ENCODE results near the gene CDK14.

The CDK14 gene

DNA sequence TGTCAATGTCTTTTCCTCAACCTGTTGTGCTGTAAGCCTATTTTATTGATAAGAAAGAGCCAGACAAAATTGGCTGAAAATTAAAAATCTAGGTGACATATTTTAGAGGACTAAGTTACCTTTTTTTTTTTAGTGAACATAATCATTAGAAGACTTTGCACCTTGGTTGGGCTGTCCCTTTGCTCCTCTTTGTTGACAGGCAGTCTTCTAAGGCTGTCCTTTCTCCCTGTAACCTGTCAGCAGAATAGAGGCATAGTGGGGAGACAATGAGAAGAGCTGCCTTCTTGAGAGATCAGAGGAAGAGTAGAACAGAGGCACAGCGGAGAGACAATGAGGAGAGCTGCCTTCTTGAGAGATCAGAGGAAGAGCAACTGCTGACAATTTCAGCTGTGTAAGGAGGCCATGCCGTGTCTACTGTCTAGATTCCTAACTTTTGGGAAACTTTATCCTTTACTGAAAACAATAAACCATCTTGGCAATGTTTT, 429.8 kb downstream of the CDK14 start:
- no peak for TF ChIP-seq CTCF (IDR thresholded peaks at IDR 0.05; ENCODE audit: insufficient read depth, low read depth, low read length, missing control alignments)
- no peak overlapping the region for H3K4me3 ChIP-seq (ENCODE audit: low read depth, low read length)
- DNase-seq (ENCODE audit: low read depth) = no peak

GRCh38 chr7:91029688-91030087, 433.6 kb downstream of the CDK14 start:
- no peak overlapping the region for H3K4me3 ChIP-seq (ENCODE audit: low read depth, low read length)
- no peak for DNase-seq (ENCODE audit: low read depth)
- TF ChIP-seq CTCF (IDR thresholded peaks at IDR 0.05; ENCODE audit: insufficient read depth, low read depth, low read length, missing control alignments) = no peak

DNA sequence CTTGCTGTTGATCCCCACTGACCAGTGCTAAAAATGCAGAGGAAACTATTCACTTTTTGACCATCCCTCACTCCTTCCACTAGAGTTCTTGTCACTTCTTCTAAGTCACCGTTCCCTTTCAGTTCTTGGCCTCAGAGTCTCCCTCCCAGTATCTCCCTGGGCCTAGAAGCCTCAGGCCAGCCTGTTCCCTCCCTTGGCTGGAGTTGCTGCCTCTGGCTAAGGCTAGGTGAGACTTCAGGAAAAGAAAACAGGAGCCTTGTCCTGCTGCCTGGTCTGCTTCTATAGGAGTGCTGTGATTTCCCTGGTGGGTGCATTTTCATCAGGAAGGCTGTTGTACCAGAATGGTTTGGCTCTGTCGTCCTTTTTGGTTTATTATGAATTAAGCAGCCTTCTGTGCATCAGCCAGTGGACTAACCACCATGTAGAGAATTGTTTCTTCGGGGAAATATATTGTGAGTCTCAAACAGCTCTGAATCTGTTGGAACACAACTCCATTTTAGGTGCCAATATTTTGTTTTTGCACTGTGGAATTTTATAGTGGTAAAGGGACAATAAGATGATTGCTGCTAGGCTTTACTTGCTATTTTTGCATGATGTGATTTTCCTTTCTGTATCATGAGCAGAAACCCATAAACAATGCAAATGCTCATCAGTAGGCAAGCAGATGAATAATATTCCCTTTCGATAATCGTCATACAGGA, 434.7 kb downstream of the CDK14 start:
- H3K4me3 ChIP-seq (ENCODE audit: low read depth, low read length) = no peak overlapping the region
- no peak for TF ChIP-seq CTCF (IDR thresholded peaks at IDR 0.05; ENCODE audit: insufficient read depth, low read depth, low read length, missing control alignments)
- no peak for DNase-seq (ENCODE audit: low read depth)

DNA sequence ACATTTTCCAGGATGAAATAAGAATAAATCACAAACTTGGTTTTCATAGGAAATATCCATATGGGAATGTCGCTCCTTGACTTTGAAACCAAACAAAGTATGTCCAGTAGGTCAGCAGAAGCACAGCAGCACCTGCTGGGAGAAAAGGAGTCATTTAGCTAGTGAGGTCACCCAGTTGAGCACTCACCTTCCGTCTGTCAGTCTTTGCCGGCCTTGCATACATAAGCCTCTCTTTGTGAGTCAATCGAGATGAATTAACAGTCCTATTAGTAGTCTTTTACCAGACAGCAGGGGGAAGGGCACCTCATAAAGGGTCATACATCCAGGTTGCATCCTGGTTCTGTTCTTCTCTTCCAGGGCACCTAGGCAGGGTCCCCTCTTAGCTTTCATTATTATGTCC, 435.6 kb downstream of the CDK14 start:
- TF ChIP-seq CTCF (IDR thresholded peaks at IDR 0.05; ENCODE audit: insufficient read depth, low read depth, low read length, missing control alignments) = no peak
- DNase-seq (ENCODE audit: low read depth) = no peak
- no peak overlapping the region for H3K4me3 ChIP-seq (ENCODE audit: low read depth, low read length)

DNA sequence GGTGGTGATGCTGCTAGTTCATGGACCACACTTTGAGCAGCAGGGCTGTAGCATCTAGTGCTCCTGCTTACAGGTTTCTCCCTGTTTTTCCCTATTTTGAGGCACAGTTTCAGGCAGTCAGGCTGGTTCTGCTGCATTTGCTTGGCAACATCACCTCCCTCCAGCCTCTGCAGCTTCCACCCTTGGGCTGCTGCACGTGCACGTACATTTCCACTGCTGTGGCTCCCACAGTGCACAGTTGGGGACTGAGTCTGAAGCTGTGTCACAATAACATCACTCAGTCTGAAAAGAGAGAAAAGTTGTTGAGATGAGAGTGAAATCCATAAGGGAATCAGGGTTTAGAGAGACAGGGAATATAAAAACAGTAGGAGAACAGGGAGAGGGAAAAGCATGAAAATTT, 437.5 kb downstream of the CDK14 start:
- TF ChIP-seq CTCF (IDR thresholded peaks at IDR 0.05; ENCODE audit: insufficient read depth, low read depth, low read length, missing control alignments) = no peak
- no peak overlapping the region for H3K4me3 ChIP-seq (ENCODE audit: low read depth, low read length)
- DNase-seq (ENCODE audit: low read depth) = no peak

DNA sequence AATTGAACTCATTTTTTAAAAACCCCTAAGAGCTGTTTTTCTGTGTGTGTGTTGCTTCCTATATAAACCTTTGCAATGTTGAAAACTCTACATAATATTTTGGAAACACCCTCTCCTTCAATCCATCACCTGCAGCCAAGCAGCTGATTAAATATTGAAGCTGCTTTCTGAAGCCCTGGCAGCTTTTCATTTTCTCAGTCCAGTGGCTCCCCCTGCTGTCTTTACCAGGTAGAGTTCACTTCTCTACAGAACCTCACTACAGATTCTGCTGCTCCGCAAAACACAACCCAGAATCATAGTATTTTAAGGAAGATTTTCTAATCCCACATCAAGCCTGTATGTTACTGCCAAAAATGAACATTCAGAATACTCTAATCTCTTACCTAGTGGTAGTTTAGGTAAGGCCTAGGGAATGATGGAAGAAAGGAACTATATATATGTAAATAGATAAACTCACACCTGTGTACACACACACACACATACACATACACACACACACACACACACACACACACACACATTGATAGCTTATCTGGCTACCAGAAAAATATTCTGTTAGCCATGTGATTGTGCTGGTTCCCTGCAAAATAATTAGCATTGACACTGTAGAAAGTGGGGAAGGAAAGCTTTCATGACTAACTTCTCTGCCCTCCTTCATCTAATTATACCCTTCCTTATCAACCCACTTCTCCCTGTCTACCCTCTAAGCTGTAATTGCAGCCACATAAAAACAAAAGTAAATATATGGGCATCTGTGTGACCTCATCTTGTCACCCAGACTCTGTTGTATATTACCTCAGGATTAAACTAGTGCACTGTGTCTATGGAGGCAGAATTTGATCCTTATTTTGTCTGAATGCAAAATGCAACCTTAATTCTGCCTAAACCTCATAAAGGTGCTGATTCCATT, 438.6 kb downstream of the CDK14 start:
- H3K4me3 ChIP-seq (ENCODE audit: low read depth, low read length) = no peak overlapping the region
- DNase-seq (ENCODE audit: low read depth) = peak; percentile 68
- TF ChIP-seq CTCF (IDR thresholded peaks at IDR 0.05; ENCODE audit: insufficient read depth, low read depth, low read length, missing control alignments) = peak; percentile 63

All from GM12865 (cell line).